A549 treated with RU486 at 1 μM for 4 hours (cell line): Measurements from ENCODE around the gene ACAA2. TPM values are rescaled to one million over a fixed set of nuclear protein-coding genes. Genes with fewer than 3 reads are reported as not detected.

ENCODE experiments used
- total RNA-seq: library from RNA; stranded (reverse); fragments of 200-300 nt; extraction: Qiagen RNA extraction; gene quantifications from 5 replicates; pipeline ENCODE4 v1.2.3, GENCODE V29; 2022; ENCODE audit warnings: low read depth

ACAA2 gene
- 62.3 to 80.4 TPM (median 73.5 TPM) in 5 replicates for total RNA-seq

GRCh38 chr18:49813319-49814146 is at the start of gene ACAA2:
Gene ACAA2 (minus strand): TSS chr18:49813533. CDS start chr18:49813484, 49 bp downstream.

